GM19438 (cell line): ENCODE results near the gene LRMDA.
"Not testable (repeated sequence)": the region's sequence is repeated elsewhere in the genome, so short reads cannot be mapped to it uniquely, and the experiment has no call there.

Experiments used
- ATAC-seq: cut with Tn5 transposase; IDR thresholded peaks from one replicate; pipeline ENCODE4 v1.9.1; 2021; ENCODE audit warnings: low read depth; ENCODE audit not compliant: unreplicated experiment

Gene LRMDA

GRCh38 chr10:76119036-76119435 is 687.6 kb downstream of the LRMDA start:
- no peak for ATAC-seq

GRCh38 chr10:76119515-76119914 is 688.1 kb downstream of the LRMDA start:
- ATAC-seq, result no peak

- ATAC-seq, result no peak
These were observed 690.6 kb downstream of the LRMDA start for GRCh38 chr10:76122056-76122455.

GRCh38 chr10:76124280-76124679 is 692.9 kb downstream of the LRMDA start:
- no peak for ATAC-seq

- no peak for ATAC-seq
These were observed 694.5 kb downstream of the LRMDA start for GRCh38 chr10:76125900-76126299.

- no peak for ATAC-seq
These were observed 695.4 kb downstream of the LRMDA start for GRCh38 chr10:76126607-76127527.

GRCh38 chr10:76127984-76128589 is 696.7 kb downstream of the LRMDA start:
- ATAC-seq, result no peak

GRCh38 chr10:76129213-76129612 is 697.8 kb downstream of the LRMDA start:
- ATAC-seq, result no peak

GRCh38 chr10:76130892-76131291 is 699.5 kb downstream of the LRMDA start:
- ATAC-seq, result no peak

- ATAC-seq, result no peak
These were observed 702.3 kb downstream of the LRMDA start for GRCh38 chr10:76133597-76134255.

GRCh38 chr10:76136961-76137360 is 705.5 kb downstream of the LRMDA start:
- no peak for ATAC-seq

GRCh38 chr10:76138286-76138685 is 706.9 kb downstream of the LRMDA start:
- no peak for ATAC-seq

- no peak for ATAC-seq
These were observed 707.5 kb downstream of the LRMDA start for GRCh38 chr10:76138906-76139305.

- ATAC-seq, result no peak
These were observed 708.0 kb downstream of the LRMDA start for GRCh38 chr10:76139431-76139830.

GRCh38 chr10:76141376-76141775 is 710.0 kb downstream of the LRMDA start:
- no peak for ATAC-seq

- ATAC-seq, result not testable (repeated sequence)
These were observed 716.8 kb downstream of the LRMDA start for GRCh38 chr10:76148217-76148616.

GRCh38 chr10:76149182-76149581 is 717.8 kb downstream of the LRMDA start:
- ATAC-seq, result no peak

GRCh38 chr10:76149602-76150138 is 718.2 kb downstream of the LRMDA start:
- ATAC-seq, result no peak

GRCh38 chr10:76150139-76150875 is 718.9 kb downstream of the LRMDA start:
- no peak for ATAC-seq

GRCh38 chr10:76150876-76151288 is 719.5 kb downstream of the LRMDA start:
- no peak for ATAC-seq
